HG03469 (cell line): Measurements from ENCODE around the gene FGF3.

Experiments
- ATAC-seq: cut with Tn5 transposase; IDR thresholded peaks from one replicate; pipeline ENCODE4 v1.9.1; 2021; ENCODE audit warnings: mild to moderate bottlenecking, moderate library complexity, moderate number of reproducible peaks; ENCODE audit not compliant: unreplicated experiment

Gene FGF3

DNA sequence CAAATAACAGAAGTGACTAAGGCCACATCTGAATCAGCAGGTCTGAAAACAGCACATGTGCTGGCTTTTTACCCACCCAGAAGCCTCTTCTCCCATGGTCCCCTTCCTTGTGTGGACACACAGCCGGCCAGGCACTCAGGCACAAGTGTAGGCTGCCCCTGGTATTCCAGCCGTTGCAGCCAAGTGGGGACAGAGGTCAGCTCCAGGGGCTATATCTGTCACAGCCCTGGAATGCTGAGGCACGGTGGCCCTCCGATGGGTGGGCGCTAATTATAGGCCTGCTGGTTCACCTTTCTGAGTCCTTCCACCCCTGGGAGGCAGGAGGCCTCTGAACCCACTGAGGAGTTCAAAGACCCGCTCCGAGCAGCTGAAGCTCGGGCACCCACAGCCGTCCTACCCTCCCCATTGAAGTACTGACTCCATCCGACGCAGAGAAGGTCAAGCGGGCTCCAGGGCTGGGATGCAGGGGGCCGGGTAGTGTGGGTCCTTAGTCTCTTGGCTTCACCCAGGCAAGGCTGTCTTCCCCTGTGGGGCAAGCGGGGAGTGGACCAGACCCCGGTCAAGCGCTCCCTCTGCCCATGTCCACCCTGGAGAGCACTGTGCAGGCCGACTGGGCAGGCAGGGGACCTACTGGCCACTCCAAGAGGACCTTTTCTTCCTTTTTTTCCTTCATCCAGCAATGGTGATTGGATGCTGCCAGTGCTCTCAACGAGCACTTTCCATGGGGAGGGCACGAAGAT lies 14.3 kb downstream of the FGF3 start:
- ATAC-seq: no peak

DNA sequence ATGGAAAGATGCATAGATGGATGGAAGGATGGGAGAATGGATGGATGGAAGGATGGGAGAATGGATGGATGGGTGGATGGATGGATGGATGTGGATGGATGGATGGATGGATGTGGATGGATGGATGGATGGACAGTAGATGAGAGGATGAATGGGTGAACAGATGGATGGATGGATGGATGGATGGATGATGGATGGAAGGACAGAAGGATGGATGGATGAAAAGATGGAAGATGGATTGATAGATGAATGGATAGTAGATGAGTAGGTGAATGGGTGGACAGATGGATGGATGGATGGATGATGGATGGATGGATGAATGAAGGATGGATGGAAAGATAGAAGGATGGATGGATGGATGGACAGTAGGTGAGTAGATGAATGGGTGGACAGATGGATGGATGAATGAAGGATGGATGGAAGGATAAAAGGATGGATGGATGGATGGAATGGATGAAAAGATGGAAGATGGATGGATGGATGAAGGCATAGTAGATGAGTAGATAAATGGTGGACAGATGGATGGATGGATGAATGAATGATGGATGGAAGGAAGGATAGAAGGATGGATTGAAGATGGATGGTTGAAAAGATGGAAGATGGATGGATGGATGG lies 15.5 kb downstream of the FGF3 start:
- ATAC-seq: no peak

- no peak for ATAC-seq
Observed at GRCh38 chr11:69803022-69803421, 16.2 kb downstream of the FGF3 start.

GRCh38 chr11:69802590-69802989 lies 16.6 kb downstream of the FGF3 start:
- no peak for ATAC-seq

GRCh38 chr11:69801513-69802335 lies 17.5 kb downstream of the FGF3 start:
- ATAC-seq: no peak

GRCh38 chr11:69800278-69800677 lies 18.9 kb downstream of the FGF3 start:
- ATAC-seq: no peak

- ATAC-seq: no peak
Observed at GRCh38 chr11:69799582-69799981, 19.6 kb downstream of the FGF3 start.

- ATAC-seq: no peak
Observed at GRCh38 chr11:69799097-69799496, 20.1 kb downstream of the FGF3 start.

DNA sequence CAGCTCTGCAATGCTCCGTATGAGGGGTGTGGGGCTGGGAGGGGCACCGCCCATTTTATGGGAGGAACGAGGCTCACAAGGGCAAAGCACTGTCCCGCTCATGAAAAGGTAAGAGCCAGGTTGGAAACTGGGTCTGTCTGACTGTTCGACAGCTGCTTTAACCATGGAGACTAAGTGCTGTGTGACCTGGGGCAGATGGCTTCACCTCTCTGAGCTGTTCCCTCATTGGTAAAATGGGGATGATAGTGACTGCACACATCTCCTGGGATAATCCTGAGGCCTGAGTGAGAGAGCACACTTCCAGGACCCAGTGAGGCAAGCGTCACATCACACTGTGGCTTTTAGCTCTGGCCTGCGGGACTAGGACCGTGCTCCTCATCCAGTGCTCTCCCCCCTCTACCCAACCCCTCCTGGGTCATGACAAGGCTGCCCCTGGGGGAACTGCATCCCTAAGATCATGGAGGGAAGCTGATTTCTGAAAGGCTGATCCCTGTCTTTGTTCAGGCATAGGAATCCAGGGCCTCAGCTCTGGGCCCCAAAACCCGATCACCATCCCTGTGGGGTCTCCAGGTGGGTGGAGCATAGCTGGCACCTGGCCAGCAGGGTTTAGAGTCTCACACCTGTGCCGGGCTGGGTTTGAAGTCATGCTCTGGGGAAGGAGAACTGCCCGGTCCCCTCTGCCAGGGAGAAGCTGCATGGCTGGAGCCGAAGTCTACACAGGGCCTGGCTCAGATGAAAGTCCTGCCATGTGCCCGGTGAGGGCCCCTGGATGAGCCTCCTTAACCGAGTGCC lies 21.3 kb downstream of the FGF3 start:
- no peak for ATAC-seq

GRCh38 chr11:69797156-69797555 lies 22.1 kb downstream of the FGF3 start:
- ATAC-seq: no peak

DNA sequence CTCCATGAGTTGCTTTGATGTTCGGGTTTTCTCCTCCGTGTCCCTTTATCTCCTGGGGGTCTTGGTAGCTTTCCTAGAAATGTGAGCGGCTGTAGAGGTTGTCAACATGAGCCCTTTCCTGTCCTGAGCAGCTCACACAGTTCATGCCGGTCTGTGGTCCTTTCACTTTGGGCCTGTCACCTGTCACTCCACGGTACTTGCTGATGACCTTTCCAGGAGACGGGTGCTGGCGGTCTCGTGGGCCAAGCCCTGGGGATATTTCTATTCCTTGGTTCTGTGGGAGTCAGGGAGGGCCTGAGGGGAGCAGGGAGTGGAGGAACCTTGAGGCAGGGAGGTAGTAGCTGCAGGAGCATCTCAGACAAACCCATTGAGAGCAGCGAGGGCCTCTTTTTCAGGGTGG lies 23.2 kb downstream of the FGF3 start:
- no peak for ATAC-seq

GRCh38 chr11:69791276-69792180 lies 27.7 kb downstream of the FGF3 start:
- no peak for ATAC-seq

DNA sequence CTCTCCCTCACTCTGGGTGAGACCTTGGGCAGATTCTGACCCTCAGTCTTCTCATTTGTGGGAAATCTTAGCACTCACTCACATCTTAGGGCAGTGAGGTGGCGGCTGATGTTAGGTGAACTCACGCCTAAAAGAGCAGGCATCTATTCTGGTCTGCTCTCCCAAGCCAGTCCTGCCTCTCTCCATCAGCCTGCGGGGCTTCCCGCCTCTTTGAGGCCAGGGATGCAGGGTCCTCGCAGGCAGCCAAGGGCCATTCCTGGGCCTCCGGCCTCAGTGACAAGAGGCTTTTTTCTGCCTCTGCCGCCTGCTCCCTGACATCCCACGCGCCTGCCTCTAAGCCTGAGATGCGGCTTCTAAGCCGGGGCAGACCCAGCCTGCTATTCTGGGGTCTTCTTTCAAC lies 30.3 kb downstream of the FGF3 start:
- no peak for ATAC-seq

DNA sequence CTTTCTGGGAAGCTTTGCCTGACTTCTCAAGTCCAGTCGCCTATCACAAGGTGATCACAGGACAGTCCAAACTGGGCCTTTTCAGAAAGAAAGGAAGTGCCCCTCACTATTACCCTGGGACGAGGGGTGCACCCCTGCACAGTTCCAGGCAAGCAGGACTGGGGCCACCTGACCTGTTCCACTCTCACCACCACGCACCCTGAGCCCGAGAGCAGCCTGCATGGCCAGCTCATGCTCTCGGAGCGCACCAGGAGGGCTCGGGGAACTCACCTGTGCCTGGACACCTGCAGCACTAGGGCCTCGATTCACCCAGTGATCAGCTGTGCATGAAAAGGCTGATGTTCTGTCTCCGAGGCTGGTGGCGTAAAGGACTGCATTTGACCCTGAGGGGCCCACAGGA lies 31.3 kb downstream of the FGF3 start:
- ATAC-seq: no peak

GRCh38 chr11:69787457-69787856 lies 31.8 kb downstream of the FGF3 start:
- ATAC-seq: no peak

GRCh38 chr11:69781241-69781640 lies 38.0 kb downstream of the FGF3 start:
- no peak for ATAC-seq

- no peak for ATAC-seq
Observed at GRCh38 chr11:69778373-69778772, 40.8 kb downstream of the FGF3 start.

GRCh38 chr11:69775163-69775755 lies 44.0 kb downstream of the FGF3 start, which contains the start of gene FGF4:
FGF4 (minus strand) TSS chr11:69775341; CDS start chr11:69775084, 257 bp downstream.
- ATAC-seq: no peak

GRCh38 chr11:69774354-69775162 lies 44.7 kb downstream of the FGF3 start:
- no peak for ATAC-seq
